ENCODE measurements around the gene IL4I1.

DNA sequence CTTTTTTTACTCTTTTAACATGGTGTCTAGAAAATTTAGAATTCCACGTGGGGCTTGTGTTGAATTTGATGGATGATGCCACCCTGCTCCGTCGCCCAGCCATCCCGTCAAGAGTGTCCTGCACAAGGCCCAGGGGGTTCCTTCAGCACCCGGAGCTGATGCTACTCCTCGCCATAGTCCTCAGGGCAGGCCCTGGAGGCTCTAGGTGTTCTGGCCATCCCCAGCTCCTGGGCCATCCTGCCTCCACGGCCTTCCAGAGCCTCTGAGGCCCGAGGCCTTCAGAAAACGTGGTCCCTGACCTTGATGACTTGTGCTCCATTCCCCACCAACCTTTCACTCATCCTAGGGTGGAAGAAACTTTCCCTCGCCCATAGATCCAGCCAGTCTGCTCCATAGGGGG, 22.9 kb downstream of the IL4I1 start:
- TF ChIP-seq, protein P1, sequence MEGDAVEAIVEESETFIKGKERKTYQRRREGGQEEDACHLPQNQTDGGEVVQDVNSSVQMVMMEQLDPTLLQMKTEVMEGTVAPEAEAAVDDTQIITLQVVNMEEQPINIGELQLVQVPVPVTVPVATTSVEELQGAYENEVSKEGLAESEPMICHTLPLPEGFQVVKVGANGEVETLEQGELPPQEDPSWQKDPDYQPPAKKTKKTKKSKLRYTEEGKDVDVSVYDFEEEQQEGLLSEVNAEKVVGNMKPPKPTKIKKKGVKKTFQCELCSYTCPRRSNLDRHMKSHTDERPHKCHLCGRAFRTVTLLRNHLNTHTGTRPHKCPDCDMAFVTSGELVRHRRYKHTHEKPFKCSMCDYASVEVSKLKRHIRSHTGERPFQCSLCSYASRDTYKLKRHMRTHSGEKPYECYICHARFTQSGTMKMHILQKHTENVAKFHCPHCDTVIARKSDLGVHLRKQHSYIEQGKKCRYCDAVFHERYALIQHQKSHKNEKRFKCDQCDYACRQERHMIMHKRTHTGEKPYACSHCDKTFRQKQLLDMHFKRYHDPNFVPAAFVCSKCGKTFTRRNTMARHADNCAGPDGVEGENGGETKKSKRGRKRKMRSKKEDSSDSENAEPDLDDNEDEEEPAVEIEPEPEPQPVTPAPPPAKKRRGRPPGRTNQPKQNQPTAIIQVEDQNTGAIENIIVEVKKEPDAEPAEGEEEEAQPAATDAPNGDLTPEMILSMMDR (IDR thresholded peaks at IDR 0.05 in 4 of 5, conservative IDR thresholded peaks at IDR 0.05 in 1 of 5) = no peak
- TF ChIP-seq POLR2A (IDR thresholded peaks at IDR 0.05) = no peak
